Measurements from ENCODE around the gene SORL1-AS1.

GRCh38 chr11:121449123-121449522 is 3.6 kb downstream of the SORL1-AS1 start:
- peak in 1 of 3 donors; percentile 50 for TF ChIP-seq POLR2AphosphoS5 (IDR thresholded peaks at IDR 0.05)
- no peak for TF ChIP-seq CTCF (IDR thresholded peaks at IDR 0.05 in 8 of 11, conservative IDR thresholded peaks at IDR 0.05 in 3 of 11)
- no peak for TF ChIP-seq POLR2A (IDR thresholded peaks at IDR 0.05)
